PC-3 (cell line): Measurements from ENCODE around the gene PITRM1. TPM values are rescaled to one million over a fixed set of nuclear protein-coding genes. Genes with fewer than 3 reads are reported as not detected.

Source experiments
- ATAC-seq: fragments of 200-7000 bp; cut with Tn5 transposase; 2 replicates; pipeline ENCODE4 v1.9.1; 2020; ENCODE audit warnings: mild to moderate bottlenecking, moderate library complexity
- BruUV-seq: library from RNA; stranded (reverse); fragments of 400-500 nt; replicated peaks from 2 replicates; lab custom pipeline; 2021; lab: Mats Ljungman, UMichigan
- CTCF ChIA-PET: fragments of 300-600 bp; sonication (Branson Sonifier 250); formaldehyde crosslinking; loops from one replicate; lab custom pipeline; 2022; ENCODE audit warnings: antibody characterized with exemption; lab: Charles Lee
- POLR2A ChIA-PET: fragments of 300-600 bp; sonication (Branson Sonifier 250); formaldehyde crosslinking; loops from one replicate; lab custom pipeline; 2022; ENCODE audit warnings: antibody characterized with exemption; ENCODE audit not compliant: unreplicated experiment; lab: Charles Lee
- DNase-seq: peaks from one replicate; pipeline ENCODE4 v3.0.0-alpha.2; 2015
- H2AFZ ChIP-seq: fragments of 300-600 bp; sonication (generic); 2 replicates; pipeline ENCODE4 v1.6.0; 2016; ENCODE audit warnings: antibody characterized with exemption, low read length
- H3F3A ChIP-seq: fragments of 300-600 bp; sonication (generic); one replicate; pipeline ENCODE4 v1.6.0; 2017; ENCODE audit warnings: antibody characterized with exemption, low read length, control low read depth, mild to moderate bottlenecking; ENCODE audit not compliant: unreplicated experiment
- H3K27ac ChIP-seq: fragments of 300-600 bp; sonication (generic); 2 replicates; pipeline ENCODE4 v1.5.1; 2016; ENCODE audit warnings: mild to moderate bottlenecking, low read length
- H3K27me3 ChIP-seq: fragments of 300-600 bp; sonication (generic); 2 replicates; pipeline ENCODE4 v1.6.1; 2016; ENCODE audit warnings: low read length, mixed read lengths
- H3K36me3 ChIP-seq: fragments of 300-600 bp; sonication (generic); 2 replicates; pipeline ENCODE4 v1.6.1; 2016; ENCODE audit warnings: low read depth, mixed run types, low read length, mixed read lengths
- H3K4me1 ChIP-seq: fragments of 300-600 bp; sonication (generic); 2 replicates; pipeline ENCODE4 v1.5.1; 2016; ENCODE audit warnings: low read length; ENCODE audit not compliant: insufficient read depth
- H3K4me2 ChIP-seq: fragments of 300-600 bp; sonication (generic); 2 replicates; pipeline ENCODE4 v1.6.0; 2016; ENCODE audit warnings: low read length
- H3K4me3 ChIP-seq: fragments of 300-600 bp; sonication (generic); 2 replicates; pipeline ENCODE4 v1.5.1; 2016; ENCODE audit warnings: mild to moderate bottlenecking, low read length, mixed read lengths
- H3K79me2 ChIP-seq: fragments of 300-600 bp; sonication (generic); 2 replicates; pipeline ENCODE4 v1.6.1; 2017; ENCODE audit warnings: low read length, mixed read lengths
- H3K9ac ChIP-seq: fragments of 300-600 bp; sonication (generic); 2 replicates; pipeline ENCODE4 v1.6.0; 2016; ENCODE audit warnings: mild to moderate bottlenecking, low read length
- H3K9me2 ChIP-seq: fragments of 300-600 bp; sonication (generic); replicated peaks from 2 replicates; pipeline ENCODE4 v1.6.1; 2016; ENCODE audit warnings: mixed run types, low read length, mixed read lengths
- H3K9me3 ChIP-seq: fragments of 300-600 bp; sonication (generic); 2 replicates; pipeline ENCODE4 v1.6.1; 2016; ENCODE audit warnings: low read length, mixed read lengths
- H4K20me1 ChIP-seq: fragments of 300-600 bp; sonication (generic); 2 replicates; pipeline ENCODE4 v1.6.1; 2016; ENCODE audit warnings: low read length, mixed read lengths
- EZH2 ChIP-seq: fragments of 300-600 bp; sonication (generic); IDR thresholded peaks from one replicate; pipeline ENCODE4 v1.6.1; 2017; ENCODE audit warnings: antibody characterized with exemption, mild to moderate bottlenecking, low read length; ENCODE audit not compliant: unreplicated experiment
- EZH2phosphoT487 ChIP-seq: fragments of 300-600 bp; sonication (generic); IDR thresholded peaks from 2 replicates; pipeline ENCODE4 v1.6.1; 2018; ENCODE audit warnings: mild to moderate bottlenecking, antibody characterized with exemption, low read length, borderline replicate concordance
- intact Hi-C: fragments of 100-400 bp; cut with micrococcal nuclease; formaldehyde crosslinking; loops from 2 replicates; pipeline ENCODE4 v1.9.0; 2023
- total RNA-seq: library from RNA; depleted of rRNA; stranded (reverse); fragments of >200 nt; gene quantifications from 2 replicates; pipeline ENCODE4 v1.2.3, GENCODE V29; 2014
- TF ChIP-seq, protein P1 (sequence below): fragments of 300-600 bp; sonication (generic); conservative IDR thresholded peaks from 2 replicates; pipeline ENCODE4 v1.5.1; 2017; ENCODE audit warnings: antibody characterized with exemption, low read depth, mild to moderate bottlenecking, low read length

Gene PITRM1
- total RNA-seq, 1 experiment from 2014 or later, result 73.2 TPM

GRCh38 chr10:3196482-3196881, 23.9 kb upstream of the PITRM1 start:
- H3K9me3 ChIP-seq, result no peaks in the 10 kb centered on the region
- no peaks in the 10 kb centered on the region for H3K9me2 ChIP-seq
- no peaks in the 10 kb centered on the region for H3K79me2 ChIP-seq
- no peak for DNase-seq
- H3K27me3 ChIP-seq, result no peaks in the 10 kb centered on the region
- TF ChIP-seq EZH2 (no peak), EZH2phosphoT487 (no peak)
- TF ChIP-seq, protein P1, sequence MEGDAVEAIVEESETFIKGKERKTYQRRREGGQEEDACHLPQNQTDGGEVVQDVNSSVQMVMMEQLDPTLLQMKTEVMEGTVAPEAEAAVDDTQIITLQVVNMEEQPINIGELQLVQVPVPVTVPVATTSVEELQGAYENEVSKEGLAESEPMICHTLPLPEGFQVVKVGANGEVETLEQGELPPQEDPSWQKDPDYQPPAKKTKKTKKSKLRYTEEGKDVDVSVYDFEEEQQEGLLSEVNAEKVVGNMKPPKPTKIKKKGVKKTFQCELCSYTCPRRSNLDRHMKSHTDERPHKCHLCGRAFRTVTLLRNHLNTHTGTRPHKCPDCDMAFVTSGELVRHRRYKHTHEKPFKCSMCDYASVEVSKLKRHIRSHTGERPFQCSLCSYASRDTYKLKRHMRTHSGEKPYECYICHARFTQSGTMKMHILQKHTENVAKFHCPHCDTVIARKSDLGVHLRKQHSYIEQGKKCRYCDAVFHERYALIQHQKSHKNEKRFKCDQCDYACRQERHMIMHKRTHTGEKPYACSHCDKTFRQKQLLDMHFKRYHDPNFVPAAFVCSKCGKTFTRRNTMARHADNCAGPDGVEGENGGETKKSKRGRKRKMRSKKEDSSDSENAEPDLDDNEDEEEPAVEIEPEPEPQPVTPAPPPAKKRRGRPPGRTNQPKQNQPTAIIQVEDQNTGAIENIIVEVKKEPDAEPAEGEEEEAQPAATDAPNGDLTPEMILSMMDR, result no peak
- H2AFZ ChIP-seq, result no peak overlapping the region
- intact Hi-C loops, result loop anchor here (2.0 to 10.0 kb wide), 5 partner anchors 30 to 1458 kb away; no protein-coding TSS in a partner anchor
- no TSS peak for BruUV-seq
- peaks cover 15% of the 10 kb centered on the region for H3K4me1 ChIP-seq
- H3K9ac ChIP-seq, result no peak overlapping the region
- no peak for ATAC-seq
- H3F3A ChIP-seq, result no peaks in the 10 kb centered on the region
- no peak overlapping the region for H3K27ac ChIP-seq
- no peak overlapping the region for H3K4me2 ChIP-seq
- CTCF ChIA-PET, result interaction anchor here (0.6 kb wide), 1 partner anchor 273 kb away, joined by 5 read pairs; no protein-coding TSS in a partner anchor
- H4K20me1 ChIP-seq, result no peaks in the 10 kb centered on the region
- no peak overlapping the region for H3K4me3 ChIP-seq
- POLR2A ChIA-PET, result no interaction called here
- no peaks in the 10 kb centered on the region for H3K36me3 ChIP-seq

- Histone ChIP-seq H3K27me3 (no peaks in the 10 kb centered on the region), H3K36me3 (no peaks in the 10 kb centered on the region), H3K4me1 (peaks cover 15% of the 10 kb centered on the region), H3F3A (no peaks in the 10 kb centered on the region), H2AFZ (no peak overlapping the region), H3K4me3 (no peak overlapping the region), H3K4me2 (no peak overlapping the region), H3K9me2 (no peaks in the 10 kb centered on the region), H3K9ac (no peak overlapping the region), H4K20me1 (no peaks in the 10 kb centered on the region), H3K27ac (no peak overlapping the region), H3K9me3 (no peaks in the 10 kb centered on the region), H3K79me2 (no peaks in the 10 kb centered on the region)
- POLR2A ChIA-PET, result no interaction called here
- TF ChIP-seq EZH2phosphoT487 (no peak), EZH2 (no peak)
- intact Hi-C loops, result loop anchor here (2.0 to 10.0 kb wide), 5 partner anchors 31 to 1459 kb away; no protein-coding TSS in a partner anchor
- CTCF ChIA-PET, result no interaction called here
- no TSS peak for BruUV-seq
- no peak for DNase-seq
- ATAC-seq, result no peak
These were observed 23.1 kb upstream of the PITRM1 start for GRCh38 chr10:3195726-3196125.

- TF ChIP-seq, protein P1, result no peak
- TF ChIP-seq EZH2phosphoT487, result no peak
- TF ChIP-seq EZH2, result no peak
- H3K9me2 ChIP-seq, result no peaks in the 10 kb centered on the region
- ATAC-seq (no peak), DNase-seq (no peak)
- intact Hi-C loops, result loop anchor here (5.0 to 10.0 kb wide), 4 partner anchors 272 to 1460 kb away; no protein-coding TSS in a partner anchor
- no peak overlapping the region for H2AFZ ChIP-seq
- no peaks in the 10 kb centered on the region for H3F3A ChIP-seq
- H3K9me3 ChIP-seq, result no peaks in the 10 kb centered on the region
- H4K20me1 ChIP-seq, result no peaks in the 10 kb centered on the region
- no peaks in the 10 kb centered on the region for H3K36me3 ChIP-seq
- H3K79me2 ChIP-seq, result no peaks in the 10 kb centered on the region
- ChIA-PET POLR2A (no interaction called here), CTCF (no interaction called here)
- BruUV-seq, result no TSS peak
- no peaks in the 10 kb centered on the region for H3K27me3 ChIP-seq
- H3K4me2 ChIP-seq, result no peak overlapping the region
- H3K27ac ChIP-seq, result no peak overlapping the region
- peaks cover 15% of the 10 kb centered on the region for H3K4me1 ChIP-seq
- H3K4me3 ChIP-seq, result no peak overlapping the region
- no peak overlapping the region for H3K9ac ChIP-seq
These were observed 22.7 kb upstream of the PITRM1 start for GRCh38 chr10:3195286-3195685.
